BE2C (cell line): ENCODE data around the gene HOXB7.

ENCODE experiments used
- DNase-seq: peaks from one replicate; pipeline ENCODE4 v3.0.0-alpha.2; 2020
- H3K27me3 ChIP-seq: fragments of 250-450 bp; sonication (Bioruptor Pico); 2 replicates; pipeline ENCODE4 v1.5.1; 2020; ENCODE audit warnings: mild to moderate bottlenecking
- H3K36me3 ChIP-seq: fragments of 250-450 bp; sonication (Bioruptor Pico); 2 replicates; pipeline ENCODE4 v1.5.1; 2020; ENCODE audit warnings: mild to moderate bottlenecking
- H3K4me1 ChIP-seq: fragments of 250-450 bp; sonication (Bioruptor Pico); 2 replicates; pipeline ENCODE4 v1.5.1; 2020
- H3K4me3 ChIP-seq: 2 replicates; pipeline ENCODE4 v1.5.1; 2011; ENCODE audit warnings: low read depth, low read length
- H3K9me3 ChIP-seq: fragments of 250-450 bp; sonication (Bioruptor Pico); 2 replicates; pipeline ENCODE4 v1.5.1; 2020
- CTCF ChIP-seq: IDR thresholded peaks from 2 replicates; pipeline ENCODE4 v1.5.1; 2012; ENCODE audit warnings: mild to moderate bottlenecking, low read depth, low read length

Gene HOXB7

GRCh38 chr17:48593126-48593829 lies 17.5 kb downstream of the HOXB7 start, which contains the start of gene HOXB5:
TSS of gene HOXB5 (minus strand) at chr17:48593779. CDS start at chr17:48593682, 97 bp downstream.
- Histone ChIP-seq H3K4me1 (no peaks in the 10 kb centered on the region), H3K9me3 (no peaks in the 10 kb centered on the region), H3K4me3 (no peak within 1 kb of the TSS), H3K36me3 (no peaks in the 10 kb centered on the region), H3K27me3 (peaks cover 96% of the 10 kb centered on the region)
- no peak for DNase-seq
- TF ChIP-seq CTCF = no peak

DNA sequence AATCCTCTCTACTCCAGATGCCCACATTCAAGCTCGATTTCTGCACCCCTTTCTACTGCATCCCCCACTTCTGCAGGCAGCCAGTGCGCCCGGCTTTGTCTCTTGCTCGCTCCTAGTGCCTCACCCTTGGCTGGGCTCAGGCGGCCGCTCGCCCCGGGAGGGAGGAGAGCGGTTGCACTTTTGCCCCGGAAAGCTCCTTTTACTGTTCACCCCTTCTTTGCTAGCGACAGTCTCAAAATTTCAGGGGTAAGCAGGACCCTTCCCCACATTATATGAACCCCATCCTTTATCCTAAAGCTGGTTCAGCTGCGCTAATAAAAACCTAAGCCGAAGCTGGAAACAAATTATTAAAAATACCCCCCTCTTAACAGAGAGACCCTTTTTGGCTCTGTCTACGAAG lies 18.2 kb downstream of the HOXB7 start:
- Histone ChIP-seq H3K36me3 (no peaks in the 10 kb centered on the region), H3K4me3 (no peak overlapping the region), H3K9me3 (no peaks in the 10 kb centered on the region), H3K27me3 (peaks cover 96% of the 10 kb centered on the region), H3K4me1 (no peaks in the 10 kb centered on the region)
- no peak for DNase-seq
- TF ChIP-seq CTCF = no peak

GRCh38 chr17:48592057-48592514 lies 18.7 kb downstream of the HOXB7 start:
- H3K36me3 ChIP-seq = no peaks in the 10 kb centered on the region
- DNase-seq = no peak

GRCh38 chr17:48591255-48592056 lies 19.4 kb downstream of the HOXB7 start:
- Histone ChIP-seq H3K27me3 (peaks cover 96% of the 10 kb centered on the region), H3K4me3 (no peak overlapping the region), H3K4me1 (no peaks in the 10 kb centered on the region), H3K9me3 (no peaks in the 10 kb centered on the region), H3K36me3 (no peaks in the 10 kb centered on the region)
- DNase-seq = no peak
- TF ChIP-seq CTCF = no peak

More at GRCh38 chr17:48592057-48592514, 18.7 kb downstream of the HOXB7 start:
- no peaks in the 10 kb centered on the region for H3K4me1 ChIP-seq
- no peak overlapping the region for H3K4me3 ChIP-seq
- H3K9me3 ChIP-seq = no peaks in the 10 kb centered on the region
- H3K27me3 ChIP-seq = peaks cover 96% of the 10 kb centered on the region
- TF ChIP-seq CTCF = no peak

DNA sequence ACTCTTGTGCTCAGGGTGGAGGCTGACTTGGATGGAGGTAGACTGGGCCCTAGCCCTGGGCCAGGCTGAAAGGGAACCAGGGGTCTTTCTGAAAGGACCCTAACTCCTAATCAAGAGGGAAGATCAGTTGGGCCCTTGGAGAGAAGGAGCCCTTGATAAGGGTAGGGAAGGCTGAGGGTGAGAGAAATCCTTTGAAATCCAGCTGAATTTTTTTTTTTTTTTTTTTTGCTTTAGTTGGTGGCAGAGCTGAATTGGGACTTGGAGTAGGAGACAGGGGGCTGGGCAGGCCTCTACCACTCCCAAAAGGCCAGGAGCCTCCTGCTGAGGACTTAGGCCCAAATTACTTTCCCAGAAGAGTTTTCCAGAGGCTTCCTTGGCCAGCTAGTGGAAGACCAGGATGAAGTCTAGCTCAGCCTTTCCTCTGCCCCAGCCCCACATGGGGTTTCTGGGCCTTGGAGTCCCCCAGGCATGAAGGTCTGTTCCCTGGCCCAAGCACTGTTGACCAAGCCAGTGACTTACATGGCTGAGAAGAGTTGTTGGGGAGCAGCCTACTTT lies 20.1 kb downstream of the HOXB7 start:
- no peak for TF ChIP-seq CTCF
- DNase-seq = no peak
- Histone ChIP-seq H3K9me3 (no peaks in the 10 kb centered on the region), H3K27me3 (peaks cover 96% of the 10 kb centered on the region), H3K4me1 (no peaks in the 10 kb centered on the region), H3K36me3 (no peaks in the 10 kb centered on the region), H3K4me3 (no peak overlapping the region)
